ENCODE data around the gene FILIP1L. TPM values are rescaled to one million over a fixed set of nuclear protein-coding genes. Genes with fewer than 3 reads are reported as not detected.

FILIP1L gene
- total RNA-seq, 2 experiments from 2014 or later, result not detected

DNA sequence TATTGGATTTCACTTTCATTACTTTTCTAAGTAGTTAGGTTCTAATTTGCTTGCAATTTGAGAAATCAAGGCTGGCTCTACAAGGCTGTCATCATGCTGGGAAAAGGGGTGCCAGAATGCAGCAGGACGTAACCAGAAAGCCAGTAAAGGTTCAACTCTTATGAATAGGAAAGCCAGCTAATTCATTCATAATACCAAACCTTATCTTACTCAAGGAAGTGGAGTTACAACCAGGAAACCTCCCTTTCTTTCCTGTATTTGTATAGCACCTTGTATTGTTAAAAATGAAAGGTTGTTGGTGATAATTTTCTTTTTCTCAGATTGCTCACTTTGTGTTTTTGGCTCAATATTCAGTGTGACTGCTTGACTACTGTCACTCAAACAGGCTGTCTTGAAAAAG, 109.4 kb downstream of the FILIP1L start:
- intact Hi-C loops (cut with micrococcal nuclease; ENCODE audit: unreplicated experiment), result no loop called here
- BruUV-seq (replicated peaks), result no TSS peak
- Histone ChIP-seq H3K9me3 (ENCODE audit: low read length) (no peaks in the 10 kb centered on the region), H3K27ac (ENCODE audit: low read depth, low read length, poor library complexity, severe bottlenecking) (no peak overlapping the region), H4K20me1 (ENCODE audit: insufficient read depth, low read length) (no peaks in the 10 kb centered on the region), H3K79me2 (ENCODE audit: insufficient read depth, low read depth, low read length) (no peaks in the 10 kb centered on the region), H3K36me3 (ENCODE audit: insufficient read depth, low read length) (no peaks in the 10 kb centered on the region), H3K4me2 (ENCODE audit: low read length) (no peak overlapping the region), H3K9me2 (ENCODE audit: insufficient read depth, low read length) (no peaks in the 10 kb centered on the region), H3K4me1 (ENCODE audit: insufficient read depth, low read length, poor library complexity, severe bottlenecking) (no peaks in the 10 kb centered on the region), H2AFZ (ENCODE audit: low read length) (no peak overlapping the region), H3K4me3 (ENCODE audit: low read depth, low read length, poor library complexity, severe bottlenecking) (no peak overlapping the region)
- ChIA-PET POLR2A (no interaction called here), CTCF (ENCODE audit: unreplicated experiment) (no interaction called here)
- no peak for TF ChIP-seq EZH2phosphoT487 (IDR thresholded peaks at IDR 0.05; ENCODE audit: borderline replicate concordance, low read depth, low read length)
- TF ChIP-seq, protein P1, sequence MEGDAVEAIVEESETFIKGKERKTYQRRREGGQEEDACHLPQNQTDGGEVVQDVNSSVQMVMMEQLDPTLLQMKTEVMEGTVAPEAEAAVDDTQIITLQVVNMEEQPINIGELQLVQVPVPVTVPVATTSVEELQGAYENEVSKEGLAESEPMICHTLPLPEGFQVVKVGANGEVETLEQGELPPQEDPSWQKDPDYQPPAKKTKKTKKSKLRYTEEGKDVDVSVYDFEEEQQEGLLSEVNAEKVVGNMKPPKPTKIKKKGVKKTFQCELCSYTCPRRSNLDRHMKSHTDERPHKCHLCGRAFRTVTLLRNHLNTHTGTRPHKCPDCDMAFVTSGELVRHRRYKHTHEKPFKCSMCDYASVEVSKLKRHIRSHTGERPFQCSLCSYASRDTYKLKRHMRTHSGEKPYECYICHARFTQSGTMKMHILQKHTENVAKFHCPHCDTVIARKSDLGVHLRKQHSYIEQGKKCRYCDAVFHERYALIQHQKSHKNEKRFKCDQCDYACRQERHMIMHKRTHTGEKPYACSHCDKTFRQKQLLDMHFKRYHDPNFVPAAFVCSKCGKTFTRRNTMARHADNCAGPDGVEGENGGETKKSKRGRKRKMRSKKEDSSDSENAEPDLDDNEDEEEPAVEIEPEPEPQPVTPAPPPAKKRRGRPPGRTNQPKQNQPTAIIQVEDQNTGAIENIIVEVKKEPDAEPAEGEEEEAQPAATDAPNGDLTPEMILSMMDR (conservative IDR thresholded peaks at IDR 0.05; ENCODE audit: low read length), result no peak
- no peak for DNase-seq (ENCODE audit: low spot score)

DNA sequence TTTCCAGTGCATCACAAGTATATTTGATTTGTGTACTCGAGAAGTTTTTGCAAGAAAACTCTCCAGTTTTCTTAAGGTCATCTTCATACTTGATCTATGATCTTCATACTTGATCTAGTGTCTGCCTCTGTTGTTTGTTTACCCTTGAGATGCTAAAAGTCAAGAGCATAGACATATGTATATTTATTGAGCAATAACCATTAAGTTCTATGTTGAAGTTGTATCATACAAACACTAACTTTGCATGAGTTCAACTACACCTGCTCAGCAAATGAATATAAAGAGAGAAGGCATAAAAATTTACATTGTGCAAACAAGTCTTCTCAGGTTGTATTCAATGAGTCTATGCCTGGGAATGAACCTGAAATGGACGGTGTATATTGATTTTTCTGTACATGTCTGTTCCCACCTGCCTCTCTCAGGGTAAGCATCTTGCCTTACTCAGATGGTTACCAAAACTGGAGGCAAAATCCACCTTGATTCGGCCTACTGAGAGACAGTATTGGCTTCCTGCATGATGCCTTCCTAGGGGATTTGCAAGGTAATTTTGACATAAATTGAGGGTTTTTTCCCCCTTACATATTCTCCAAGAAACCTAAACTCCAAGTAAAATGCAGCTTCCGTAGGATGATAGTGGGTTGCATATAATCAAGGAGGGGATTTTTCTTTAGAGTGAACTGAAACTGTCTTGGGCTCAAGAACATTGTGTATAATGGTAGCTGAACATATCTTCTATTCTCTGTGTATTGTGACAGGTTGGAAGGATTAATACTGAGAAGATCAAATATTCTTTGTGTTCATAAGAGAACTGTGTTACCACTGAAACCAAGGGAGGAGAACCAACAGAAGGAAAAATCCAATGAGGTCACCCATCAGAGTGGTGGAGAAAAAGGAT, 110.4 kb downstream of the FILIP1L start:
- no peaks in the 10 kb centered on the region for H3K4me1 ChIP-seq (ENCODE audit: insufficient read depth, low read length, poor library complexity, severe bottlenecking)
- H3K4me2 ChIP-seq (ENCODE audit: low read length), result no peak overlapping the region
- H2AFZ ChIP-seq (ENCODE audit: low read length), result no peak overlapping the region
- H3K36me3 ChIP-seq (ENCODE audit: insufficient read depth, low read length), result no peaks in the 10 kb centered on the region
- no TSS peak for BruUV-seq (replicated peaks)
- no peak for DNase-seq (ENCODE audit: low spot score)
- POLR2A ChIA-PET, result no interaction called here
- H3K27ac ChIP-seq (ENCODE audit: low read depth, low read length, poor library complexity, severe bottlenecking), result no peak overlapping the region
- CTCF ChIA-PET (ENCODE audit: unreplicated experiment), result no interaction called here
- H3K9me3 ChIP-seq (ENCODE audit: low read length), result no peaks in the 10 kb centered on the region
- intact Hi-C loops (cut with micrococcal nuclease; ENCODE audit: unreplicated experiment), result no loop called here
- H3K4me3 ChIP-seq (ENCODE audit: low read depth, low read length, poor library complexity, severe bottlenecking), result no peak overlapping the region
- H3K79me2 ChIP-seq (ENCODE audit: insufficient read depth, low read depth, low read length), result no peaks in the 10 kb centered on the region
- no peaks in the 10 kb centered on the region for H3K9me2 ChIP-seq (ENCODE audit: insufficient read depth, low read length)
- no peak for TF ChIP-seq EZH2phosphoT487 (IDR thresholded peaks at IDR 0.05; ENCODE audit: borderline replicate concordance, low read depth, low read length)
- TF ChIP-seq, protein P1 (conservative IDR thresholded peaks at IDR 0.05; ENCODE audit: low read length), result no peak
- H4K20me1 ChIP-seq (ENCODE audit: insufficient read depth, low read length), result no peaks in the 10 kb centered on the region
